SH-SY5Y (cell line): ENCODE results near the gene ANKS6.

ENCODE experiments used
- GATA2 ChIP-seq: IDR thresholded peaks from 2 replicates; pipeline ENCODE4 v1.6.1; 2011; ENCODE audit warnings: mild to moderate bottlenecking, low read depth, low read length
- GATA3 ChIP-seq: IDR thresholded peaks from 2 replicates; pipeline ENCODE4 v1.6.1; 2011; ENCODE audit warnings: low read depth, mild to moderate bottlenecking, low read length, moderate library complexity

The ANKS6 gene

GRCh38 chr9:98774746-98775145, 21.6 kb downstream of the ANKS6 start:
- TF ChIP-seq GATA3 (no peak), GATA2 (no peak)

DNA sequence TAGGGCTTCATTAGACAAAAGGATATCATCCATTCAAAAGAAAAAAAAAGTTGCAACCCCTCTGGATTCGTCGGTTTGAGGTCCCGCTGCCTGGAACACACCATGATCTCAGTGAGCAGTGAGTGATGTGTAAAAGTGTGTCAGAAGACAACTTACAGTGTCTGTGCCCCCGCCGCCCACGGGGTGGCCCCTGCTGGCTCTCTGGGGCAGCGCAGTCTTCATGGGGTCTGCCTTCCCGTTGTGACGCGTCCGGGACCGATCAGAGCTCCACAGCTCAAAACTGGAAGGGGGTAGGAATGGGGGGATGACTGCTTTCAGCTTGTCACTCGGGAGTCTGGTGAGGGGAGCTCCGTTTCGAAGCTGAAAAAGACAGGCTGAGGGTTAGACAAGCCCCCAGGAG, 22.6 kb downstream of the ANKS6 start:
- TF ChIP-seq GATA3 = no peak
- TF ChIP-seq GATA2 = no peak

DNA sequence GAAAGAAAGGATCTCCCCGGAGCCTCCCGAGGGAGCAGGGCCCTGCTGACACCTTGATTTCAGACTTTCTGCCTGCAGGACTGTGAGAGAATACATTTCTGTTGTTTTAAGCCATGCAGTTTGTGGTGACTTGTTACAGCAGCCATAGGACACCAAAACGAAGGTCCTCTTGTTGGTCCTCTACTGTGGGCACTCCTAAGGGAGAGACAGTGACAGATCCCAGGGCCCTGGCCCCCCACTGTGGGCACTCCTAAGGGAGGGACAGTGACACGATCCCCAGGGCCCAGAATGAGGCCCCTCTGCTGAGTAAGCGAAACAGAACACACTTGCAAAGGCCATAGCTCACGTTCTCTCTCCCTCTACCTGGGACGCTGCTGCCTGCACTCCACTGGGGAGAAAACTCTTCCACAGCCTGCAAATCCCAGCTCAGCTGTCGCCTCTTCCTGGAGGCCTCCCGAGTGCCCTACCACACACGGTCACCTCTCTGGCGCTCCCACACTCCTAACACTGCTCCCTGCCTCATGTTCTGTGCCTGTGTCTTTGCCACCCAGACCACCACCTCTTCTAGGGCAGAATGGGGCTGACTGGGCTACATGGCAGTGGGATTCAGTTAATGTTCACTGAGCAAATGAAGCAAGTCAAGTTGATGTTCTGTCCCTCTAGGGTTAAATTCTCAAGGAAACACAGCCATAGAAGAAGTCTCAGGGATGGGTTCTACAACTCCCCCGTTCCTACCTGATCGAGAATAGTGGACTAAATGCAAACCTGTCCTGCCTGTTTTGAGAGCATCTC, 23.8 kb downstream of the ANKS6 start:
- TF ChIP-seq GATA2 (no peak), GATA3 (no peak)

DNA sequence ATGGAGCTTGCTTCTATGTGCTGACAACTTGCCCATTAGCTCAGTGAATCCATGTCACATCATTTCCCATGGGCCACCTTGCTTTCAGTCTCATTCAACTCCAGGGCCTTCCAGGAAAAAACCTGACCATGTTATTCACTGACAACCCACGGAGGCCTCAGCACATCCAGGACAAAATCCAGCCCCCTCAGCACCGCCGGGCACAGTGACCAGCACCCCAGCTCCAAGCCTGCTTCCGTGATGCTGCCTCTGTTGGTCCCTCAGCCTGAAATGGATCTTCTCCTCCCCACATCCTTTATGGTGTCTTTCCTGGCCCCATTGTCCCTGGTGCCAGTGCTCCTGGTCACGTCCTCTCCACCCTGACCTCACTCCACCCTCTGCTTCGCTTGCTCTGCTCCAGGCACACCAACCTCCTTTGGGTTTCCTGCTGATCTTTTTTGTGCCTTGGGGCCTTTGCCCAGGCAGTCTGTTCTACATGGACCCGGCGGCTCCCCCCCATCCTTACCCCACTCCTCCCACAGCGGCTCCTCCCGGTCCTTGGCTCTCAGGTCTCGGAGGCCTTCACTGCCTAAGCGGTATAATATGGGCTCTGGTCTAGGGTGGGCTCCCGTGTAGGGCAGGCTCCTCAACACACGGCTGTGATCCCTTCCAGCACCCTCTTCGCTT, 25.0 kb downstream of the ANKS6 start:
- TF ChIP-seq GATA2 (no peak), GATA3 (no peak)

DNA sequence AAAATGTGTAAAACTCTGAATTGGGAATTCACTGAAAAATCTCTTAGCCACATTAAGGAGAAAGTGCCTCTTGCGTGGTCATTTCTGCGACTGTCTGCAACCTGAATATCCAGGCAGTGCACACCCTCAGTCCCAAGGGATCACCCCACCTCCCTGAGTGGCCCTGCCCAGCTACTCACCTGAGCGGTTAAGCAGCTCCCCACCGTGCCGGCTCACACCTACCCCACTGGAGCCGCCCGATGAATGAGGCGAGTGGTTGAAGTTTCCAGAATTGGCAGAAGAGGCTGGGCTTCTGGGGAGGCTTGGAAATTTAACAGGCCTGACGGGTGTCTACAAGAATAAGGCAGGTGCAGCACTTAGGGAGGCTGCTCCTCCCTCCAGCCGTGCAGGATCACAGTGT, 25.6 kb downstream of the ANKS6 start:
- TF ChIP-seq GATA2 (no peak), GATA3 (no peak)

DNA sequence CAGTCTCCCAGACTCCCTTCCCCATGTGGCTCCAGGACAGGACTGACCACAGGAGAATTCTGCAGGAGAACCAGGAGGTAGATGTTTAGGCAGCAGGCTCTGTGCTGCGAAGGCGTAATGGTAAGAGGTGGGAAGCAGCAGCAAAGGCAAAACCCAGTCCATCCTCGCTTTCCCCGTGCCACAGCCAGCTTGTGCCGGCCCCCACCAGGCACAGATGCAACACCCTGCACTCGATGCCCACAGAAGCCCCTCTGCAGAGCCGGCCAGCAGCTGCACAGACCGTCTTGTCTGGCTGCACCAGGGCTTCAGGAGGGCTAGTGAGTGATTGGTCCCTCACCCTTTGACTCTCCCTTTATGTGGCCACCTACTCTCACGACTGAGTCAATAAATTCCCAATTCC, 28.0 kb downstream of the ANKS6 start:
- TF ChIP-seq GATA3 (no peak), GATA2 (no peak)

- TF ChIP-seq GATA2 = no peak
Measured at GRCh38 chr9:98767915-98768314, 28.4 kb downstream of the ANKS6 start.

- TF ChIP-seq GATA3 = no peak
- no peak for TF ChIP-seq GATA2
Measured at GRCh38 chr9:98767196-98767595, 29.2 kb downstream of the ANKS6 start.

GRCh38 chr9:98766586-98766985, 29.8 kb downstream of the ANKS6 start:
- TF ChIP-seq GATA3 (no peak), GATA2 (no peak)

- TF ChIP-seq GATA2 (no peak), GATA3 (no peak)
Measured at GRCh38 chr9:98765256-98765655, 31.1 kb downstream of the ANKS6 start.

DNA sequence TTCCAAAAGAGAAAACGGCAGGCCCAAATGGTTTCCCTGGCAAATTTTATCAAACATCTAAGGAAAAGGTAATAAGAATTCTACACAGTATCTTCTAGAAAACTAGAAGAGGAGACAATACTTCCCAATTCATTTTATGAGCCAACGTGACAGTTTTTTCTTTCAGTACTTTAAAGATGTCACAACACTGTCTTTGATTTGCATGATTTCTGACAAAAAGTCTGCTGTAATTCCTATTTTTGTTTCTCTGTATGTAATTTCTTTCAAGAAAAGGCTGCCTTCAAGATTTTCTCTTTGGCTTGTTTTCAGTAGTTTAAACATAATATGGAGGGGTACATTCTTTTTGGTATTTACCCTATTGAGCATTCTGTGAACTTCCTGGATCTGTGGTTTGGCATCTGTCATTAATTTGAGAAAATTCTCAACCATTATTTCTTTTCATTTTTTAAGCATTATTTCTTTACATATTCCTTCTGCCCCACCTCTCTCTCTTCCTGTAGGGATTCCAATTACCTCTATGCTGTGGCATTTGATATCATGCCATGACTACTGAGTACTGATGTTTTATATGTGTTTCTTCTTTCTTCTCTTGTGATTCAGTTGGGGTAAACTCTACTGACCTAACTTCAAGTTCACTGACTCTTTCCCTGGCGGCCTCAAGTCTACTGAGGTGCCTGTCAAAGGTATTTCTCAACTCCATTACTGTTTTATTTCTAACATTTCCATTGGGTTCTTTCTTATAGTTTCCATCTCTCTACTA, 32.2 kb downstream of the ANKS6 start:
- TF ChIP-seq GATA2 (no peak), GATA3 (no peak)

GRCh38 chr9:98760231-98760630, 36.1 kb downstream of the ANKS6 start:
- TF ChIP-seq GATA3 (no peak), GATA2 (no peak)

GRCh38 chr9:98755006-98755618, 41.2 kb downstream of the ANKS6 start:
- no peak for TF ChIP-seq GATA2
- TF ChIP-seq GATA3 = no peak

DNA sequence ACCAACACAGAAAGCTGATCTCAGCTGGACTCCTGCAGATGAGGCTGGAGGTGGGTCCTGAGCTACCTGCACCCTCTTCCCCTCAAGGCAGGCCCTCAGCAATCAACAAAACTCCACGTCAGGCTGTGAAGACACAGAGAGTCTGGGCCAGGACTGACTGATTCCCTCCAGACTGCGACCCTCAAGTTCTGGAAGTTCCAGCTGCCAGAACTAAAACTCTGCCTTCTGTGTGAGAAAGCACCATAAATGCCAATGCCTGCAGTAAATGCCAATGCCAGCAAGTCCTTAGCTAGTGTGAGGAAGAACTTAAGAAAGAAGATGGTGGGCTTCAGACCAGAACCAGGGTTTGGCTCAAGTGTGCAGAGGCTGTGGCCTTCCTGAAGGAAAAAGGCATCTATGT, 45.1 kb downstream of the ANKS6 start:
- TF ChIP-seq GATA2 (no peak), GATA3 (no peak)
